Vagina (tissue), 2 donors: ENCODE data around the gene QSOX1.

Source experiments
- CTCF ChIP-seq, 3 experiments: fragments of 450-650 bp in 2 of 3; fragments of 200-600 bp in 1 of 3; sonication (generic) in 1 of 3; IDR thresholded peaks; one replicate each; pipeline ENCODE4 v1.5.1; 2017 to 2019; ENCODE audit warnings: antibody characterized with exemption in 3 of 3, mild to moderate bottlenecking in 2 of 3, moderate library complexity in 2 of 3
- POLR2AphosphoS5 ChIP-seq, 2 donors: sonication (generic); formaldehyde crosslinking; IDR thresholded peaks; one replicate each; pipeline ENCODE4 v1.9.0; 2017; ENCODE audit warnings: antibody characterized with exemption in 2 of 2, mild to moderate bottlenecking in 2 of 2, low read depth in 1 of 2; ENCODE audit not compliant: insufficient read depth in 1 of 2

GRCh38 chr1:180231506-180231921 lies 76.8 kb downstream of the QSOX1 start:
- TF ChIP-seq CTCF (IDR thresholded peaks at IDR 0.05) (no peak), POLR2AphosphoS5 (IDR thresholded peaks at IDR 0.05; ENCODE audit: insufficient read depth in 1 of 2, low read depth in 1 of 2) (no peak)
